Activated CD4-positive, alpha-beta T cell treated with anti-CD3 and anti-CD28 coated beads for 1 hour (primary cell): ENCODE results near the gene CDKN1B.

Source experiments
- DNase-seq: peaks from one replicate; pipeline ENCODE4 v3.0.0-alpha.2; 2020

CDKN1B gene

GRCh38 chr12:12770262-12770661, 53.1 kb downstream of the CDKN1B start:
- DNase-seq = no peak
